Subcutaneous abdominal adipose tissue (tissue), 5 donors: ENCODE results near the gene NELFB.

Experiments
- H3K27ac ChIP-seq: one replicate; pipeline ENCODE4 v1.7.0; 2013; ENCODE audit warnings: low read depth, mild to moderate bottlenecking, inconsistent platforms, low read length, moderate library complexity
- H3K27me3 ChIP-seq, 5 donors: one replicate each; pipeline ENCODE4 v1.7.0; 2013; ENCODE audit warnings: low read length in 5 of 5, inconsistent platforms in 1 of 5; ENCODE audit not compliant: control insufficient read depth in 5 of 5, insufficient read depth in 4 of 5
- H3K36me3 ChIP-seq, 5 donors: one replicate each; pipeline ENCODE4 v1.7.0; 2013; ENCODE audit warnings: low read length in 5 of 5; ENCODE audit not compliant: control insufficient read depth in 5 of 5, insufficient read depth in 5 of 5
- H3K4me1 ChIP-seq, 5 donors: one replicate each; pipeline ENCODE4 v1.7.0; 2013; ENCODE audit warnings: low read length in 5 of 5, mild to moderate bottlenecking in 3 of 5, moderate library complexity in 1 of 5; ENCODE audit not compliant: control insufficient read depth in 5 of 5, insufficient read depth in 5 of 5
- H3K4me3 ChIP-seq, 5 donors: one replicate each; pipeline ENCODE4 v1.7.0; 2013; ENCODE audit warnings: low read length in 5 of 5, low read depth in 1 of 5
- H3K9ac ChIP-seq, 5 donors: one replicate each; pipeline ENCODE4 v1.7.0; 2013; ENCODE audit warnings: low read length in 5 of 5, mild to moderate bottlenecking in 4 of 5, moderate library complexity in 3 of 5
- H3K9me3 ChIP-seq, 5 donors: one replicate each; pipeline ENCODE4 v1.7.0; 2013; ENCODE audit warnings: low read length in 5 of 5; ENCODE audit not compliant: control insufficient read depth in 5 of 5
- donor health status: healthy.
- donor health status: healthy.
- donor health status: healthy.
- donor health status: healthy.
- donor health status: healthy.

NELFB gene

GRCh38 chr9:137307255-137308056, 52.3 kb downstream of the NELFB start:
- Histone ChIP-seq H3K27ac (no peak overlapping the region), H3K9ac (no peak overlapping the region), H3K9me3 (no peaks in the 10 kb centered on the region), H3K4me1 (peaks cover 9 to 53% (median 48%) of the 10 kb centered on the region in 5 donors), H3K36me3 (no peaks in the 10 kb centered on the region), H3K4me3 (peak overlapping the region in 2 of 5 donors; percentile 41 to 44), H3K27me3 (peaks cover 16 to 57% (median 51%) of the 10 kb centered on the region in 5 donors)

- peaks cover 6 to 46% (median 42%) of the 10 kb centered on the region in 5 donors for H3K4me1 ChIP-seq
- no peak overlapping the region for H3K27ac ChIP-seq
- no peaks in the 10 kb centered on the region for H3K9me3 ChIP-seq
- no peaks in the 10 kb centered on the region for H3K36me3 ChIP-seq
- H3K4me3 ChIP-seq = no peak overlapping the region
- peaks cover 16 to 61% (median 46%) of the 10 kb centered on the region in 5 donors for H3K27me3 ChIP-seq
- no peak overlapping the region for H3K9ac ChIP-seq
Measured at GRCh38 chr9:137308057-137308619, 53.0 kb downstream of the NELFB start.

GRCh38 chr9:137309368-137310188, 54.5 kb downstream of the NELFB start:
- Histone ChIP-seq H3K27ac (no peak overlapping the region), H3K4me3 (no peak overlapping the region), H3K9me3 (no peaks in the 10 kb centered on the region), H3K36me3 (no peaks in the 10 kb centered on the region), H3K9ac (no peak overlapping the region), H3K4me1 (peaks cover 7 to 31% (median 30%) of the 10 kb centered on the region in 5 donors), H3K27me3 (peaks cover 12 to 48% (median 33%) of the 10 kb centered on the region in 5 donors)

GRCh38 chr9:137310189-137311052, 55.3 kb downstream of the NELFB start:
- Histone ChIP-seq H3K36me3 (no peaks in the 10 kb centered on the region), H3K4me1 (peaks cover 5 to 28% (median 23%) of the 10 kb centered on the region in 5 donors), H3K27ac (no peak overlapping the region), H3K27me3 (peaks cover 13 to 48% (median 31%) of the 10 kb centered on the region in 5 donors), H3K9me3 (no peaks in the 10 kb centered on the region), H3K4me3 (no peak overlapping the region), H3K9ac (no peak overlapping the region)

- Histone ChIP-seq H3K27ac (no peak overlapping the region), H3K4me3 (no peak overlapping the region), H3K9ac (no peak overlapping the region), H3K27me3 (peaks cover 7 to 40% (median 24%) of the 10 kb centered on the region in 5 donors), H3K36me3 (no peaks in the 10 kb centered on the region), H3K9me3 (no peaks in the 10 kb centered on the region), H3K4me1 (peaks cover 3 to 23% (median 17%) of the 10 kb centered on the region in 5 donors)
Measured at GRCh38 chr9:137311171-137311985, 56.3 kb downstream of the NELFB start.

- Histone ChIP-seq H3K4me3 (no peak overlapping the region), H3K4me1 (peaks cover 3 to 20% (median 15%) of the 10 kb centered on the region in 5 donors), H3K9me3 (no peaks in the 10 kb centered on the region), H3K36me3 (no peaks in the 10 kb centered on the region), H3K9ac (no peak overlapping the region), H3K27ac (no peak overlapping the region), H3K27me3 (peaks cover 14 to 41% (median 22%) of the 10 kb centered on the region in 5 donors)
Measured at GRCh38 chr9:137311986-137312851, 57.1 kb downstream of the NELFB start.

GRCh38 chr9:137312852-137313325, 57.8 kb downstream of the NELFB start:
- H3K4me1 ChIP-seq = peaks cover 3 to 15% (median 10%) of the 10 kb centered on the region in 5 donors
- peaks cover 15 to 43% (median 26%) of the 10 kb centered on the region in 5 donors for H3K27me3 ChIP-seq

GRCh38 chr9:137313326-137313936, 58.3 kb downstream of the NELFB start:
- Histone ChIP-seq H3K27ac (no peak overlapping the region), H3K9me3 (no peaks in the 10 kb centered on the region), H3K27me3 (peaks cover 15 to 42% (median 26%) of the 10 kb centered on the region in 5 donors), H3K9ac (no peak overlapping the region), H3K4me1 (peaks cover 3 to 18% (median 11%) of the 10 kb centered on the region in 5 donors), H3K36me3 (no peaks in the 10 kb centered on the region), H3K4me3 (no peak overlapping the region)

More at GRCh38 chr9:137312852-137313325, 57.8 kb downstream of the NELFB start:
- Histone ChIP-seq H3K9me3 (no peaks in the 10 kb centered on the region), H3K27ac (no peak overlapping the region), H3K36me3 (no peaks in the 10 kb centered on the region), H3K4me3 (no peak overlapping the region), H3K9ac (no peak overlapping the region)
